Astrocyte (in vitro differentiated cells and primary cell): ENCODE measurements around the gene CCDC88B. TPM values are rescaled to one million over a fixed set of nuclear protein-coding genes. Genes with fewer than 3 reads are reported as not detected.

Experiments used
- DNase-seq: peaks from one replicate; pipeline ENCODE4 v3.0.0-alpha.2; 2010; ENCODE audit warnings: low read depth
- FAIRE-seq: peaks from 2 replicates; lab custom pipeline; 2011; peaks lifted over from hg19 to GRCh38; lab: Jason Lieb, UNC
- H2AFZ ChIP-seq: 2 replicates; pipeline ENCODE4 v1.6.0; 2012; ENCODE audit warnings: low read depth, low read length, inconsistent platforms
- H3K27ac ChIP-seq: 2 replicates; pipeline ENCODE4 v1.5.1; 2011; ENCODE audit warnings: low read depth, low read length, inconsistent platforms
- H3K27me3 ChIP-seq: 2 replicates; pipeline ENCODE4 v1.6.0; 2011; ENCODE audit warnings: low read length, inconsistent platforms; ENCODE audit not compliant: insufficient read depth
- H3K36me3 ChIP-seq: 2 replicates; pipeline ENCODE4 v1.5.1; 2011; ENCODE audit warnings: low read length, inconsistent platforms; ENCODE audit not compliant: insufficient read depth
- H3K4me1 ChIP-seq: 2 replicates; pipeline ENCODE4 v1.5.1; 2011; ENCODE audit warnings: low read length, inconsistent platforms; ENCODE audit not compliant: insufficient read depth
- H3K4me2 ChIP-seq: 2 replicates; pipeline ENCODE4 v1.6.0; 2012; ENCODE audit warnings: low read length, inconsistent platforms
- H3K4me3 ChIP-seq: 2 replicates; pipeline ENCODE4 v1.5.1; 2011; ENCODE audit warnings: low read depth, mild to moderate bottlenecking, low read length, inconsistent platforms; ENCODE audit not compliant: insufficient read depth
- H3K79me2 ChIP-seq: 2 replicates; pipeline ENCODE4 v1.6.0; 2012; ENCODE audit warnings: mild to moderate bottlenecking, low read length, inconsistent platforms; ENCODE audit not compliant: insufficient read depth
- H3K9ac ChIP-seq: 2 replicates; pipeline ENCODE4 v1.6.0; 2012; ENCODE audit warnings: mild to moderate bottlenecking, low read length, inconsistent platforms
- H3K9me3 ChIP-seq: 2 replicates; pipeline ENCODE4 v1.5.1; 2012; ENCODE audit warnings: low read depth, mild to moderate bottlenecking, low read length, inconsistent platforms; ENCODE audit not compliant: insufficient read depth
- H4K20me1 ChIP-seq: 2 replicates; pipeline ENCODE4 v1.6.0; 2012; ENCODE audit warnings: low read length, inconsistent platforms; ENCODE audit not compliant: insufficient read depth
- H3K27ac Mint-ChIP-seq: one replicate; pipeline ENCODE4 v1.8.0; 2021; ENCODE audit warnings: mild to moderate bottlenecking, mixed read lengths; ENCODE audit not compliant: unreplicated experiment
- H3K27me3 Mint-ChIP-seq: one replicate; pipeline ENCODE4 v1.8.0; 2021; ENCODE audit warnings: low read depth, mixed read lengths; ENCODE audit not compliant: unreplicated experiment
- H3K36me3 Mint-ChIP-seq: one replicate; pipeline ENCODE4 v1.8.0; 2021; ENCODE audit warnings: low read depth, mixed read lengths; ENCODE audit not compliant: unreplicated experiment
- H3K4me1 Mint-ChIP-seq: one replicate; pipeline ENCODE4 v1.8.0; 2021; ENCODE audit warnings: low read depth, mixed read lengths; ENCODE audit not compliant: unreplicated experiment
- H3K4me3 Mint-ChIP-seq: one replicate; pipeline ENCODE4 v1.8.0; 2021; ENCODE audit warnings: mild to moderate bottlenecking, moderate library complexity, mixed read lengths; ENCODE audit not compliant: unreplicated experiment
- H3K9me3 Mint-ChIP-seq: one replicate; pipeline ENCODE4 v1.8.0; 2021; ENCODE audit warnings: mild to moderate bottlenecking, mixed read lengths; ENCODE audit not compliant: unreplicated experiment
- EZH2 ChIP-seq: IDR thresholded peaks from 2 replicates; pipeline ENCODE4 v1.6.1; 2012; ENCODE audit warnings: mild to moderate bottlenecking, low read length, inconsistent platforms; ENCODE audit not compliant: insufficient read depth
- total RNA-seq: library from RNA; stranded (reverse); gene quantifications from 2 replicates; pipeline ENCODE4 v1.2.1, GENCODE V29; 2021
- TF ChIP-seq, protein P1 (sequence below): IDR thresholded peaks from 2 replicates; pipeline ENCODE4 v1.5.1; 2011; ENCODE audit warnings: low read depth, mild to moderate bottlenecking, inconsistent platforms, low read length, moderate library complexity; ENCODE audit not compliant: insufficient read depth

The CCDC88B gene
- total RNA-seq, 1 donor from 2014 or later, result 1.2 TPM

DNA sequence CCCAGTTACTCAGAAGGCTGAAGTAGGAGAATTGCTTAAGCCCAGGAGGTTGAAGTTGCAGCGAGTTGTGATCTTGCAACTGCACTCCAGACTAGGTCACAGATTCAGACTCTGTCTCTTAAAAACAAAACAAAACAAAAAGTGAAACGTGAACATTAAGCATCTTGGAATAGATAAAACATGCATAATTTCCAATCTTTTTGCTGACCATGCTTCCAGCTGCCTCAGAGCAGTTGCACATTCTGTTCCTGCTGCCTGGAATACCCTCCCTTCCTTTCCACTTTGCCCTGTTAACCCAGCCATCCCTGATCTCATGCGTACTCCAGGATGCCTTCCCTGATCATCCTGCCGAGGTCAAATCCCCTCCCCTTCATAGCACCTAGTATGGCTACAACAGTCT, 718 bp upstream of the CCDC88B start:
- H3K9ac ChIP-seq, result no peak overlapping the region
- peaks cover 12% of the 10 kb centered on the region for H3K4me1 ChIP-seq
- TF ChIP-seq EZH2, result no peak
- TF ChIP-seq, protein P1, sequence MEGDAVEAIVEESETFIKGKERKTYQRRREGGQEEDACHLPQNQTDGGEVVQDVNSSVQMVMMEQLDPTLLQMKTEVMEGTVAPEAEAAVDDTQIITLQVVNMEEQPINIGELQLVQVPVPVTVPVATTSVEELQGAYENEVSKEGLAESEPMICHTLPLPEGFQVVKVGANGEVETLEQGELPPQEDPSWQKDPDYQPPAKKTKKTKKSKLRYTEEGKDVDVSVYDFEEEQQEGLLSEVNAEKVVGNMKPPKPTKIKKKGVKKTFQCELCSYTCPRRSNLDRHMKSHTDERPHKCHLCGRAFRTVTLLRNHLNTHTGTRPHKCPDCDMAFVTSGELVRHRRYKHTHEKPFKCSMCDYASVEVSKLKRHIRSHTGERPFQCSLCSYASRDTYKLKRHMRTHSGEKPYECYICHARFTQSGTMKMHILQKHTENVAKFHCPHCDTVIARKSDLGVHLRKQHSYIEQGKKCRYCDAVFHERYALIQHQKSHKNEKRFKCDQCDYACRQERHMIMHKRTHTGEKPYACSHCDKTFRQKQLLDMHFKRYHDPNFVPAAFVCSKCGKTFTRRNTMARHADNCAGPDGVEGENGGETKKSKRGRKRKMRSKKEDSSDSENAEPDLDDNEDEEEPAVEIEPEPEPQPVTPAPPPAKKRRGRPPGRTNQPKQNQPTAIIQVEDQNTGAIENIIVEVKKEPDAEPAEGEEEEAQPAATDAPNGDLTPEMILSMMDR, result no peak
- no peaks in the 10 kb centered on the region for H3K79me2 ChIP-seq
- H3K4me3 ChIP-seq, result no peak overlapping the region
- H3K27ac Mint-ChIP-seq, result no peak overlapping the region
- no peak overlapping the region for H2AFZ ChIP-seq
- peaks cover 12% of the 10 kb centered on the region for H3K27me3 Mint-ChIP-seq
- H3K36me3 Mint-ChIP-seq, result no peaks in the 10 kb centered on the region
- FAIRE-seq (no peak), DNase-seq (no peak)
- no peak overlapping the region for H3K27ac ChIP-seq
- no peaks in the 10 kb centered on the region for H3K9me3 ChIP-seq
- H3K4me1 Mint-ChIP-seq, result peaks cover 6% of the 10 kb centered on the region
- H4K20me1 ChIP-seq, result no peaks in the 10 kb centered on the region
- H3K4me3 Mint-ChIP-seq, result peak overlapping the region; percentile 1
- no peak overlapping the region for H3K4me2 ChIP-seq
- H3K9me3 Mint-ChIP-seq, result no peaks in the 10 kb centered on the region
- no peaks in the 10 kb centered on the region for H3K36me3 ChIP-seq
- H3K27me3 ChIP-seq, result no peaks in the 10 kb centered on the region

DNA sequence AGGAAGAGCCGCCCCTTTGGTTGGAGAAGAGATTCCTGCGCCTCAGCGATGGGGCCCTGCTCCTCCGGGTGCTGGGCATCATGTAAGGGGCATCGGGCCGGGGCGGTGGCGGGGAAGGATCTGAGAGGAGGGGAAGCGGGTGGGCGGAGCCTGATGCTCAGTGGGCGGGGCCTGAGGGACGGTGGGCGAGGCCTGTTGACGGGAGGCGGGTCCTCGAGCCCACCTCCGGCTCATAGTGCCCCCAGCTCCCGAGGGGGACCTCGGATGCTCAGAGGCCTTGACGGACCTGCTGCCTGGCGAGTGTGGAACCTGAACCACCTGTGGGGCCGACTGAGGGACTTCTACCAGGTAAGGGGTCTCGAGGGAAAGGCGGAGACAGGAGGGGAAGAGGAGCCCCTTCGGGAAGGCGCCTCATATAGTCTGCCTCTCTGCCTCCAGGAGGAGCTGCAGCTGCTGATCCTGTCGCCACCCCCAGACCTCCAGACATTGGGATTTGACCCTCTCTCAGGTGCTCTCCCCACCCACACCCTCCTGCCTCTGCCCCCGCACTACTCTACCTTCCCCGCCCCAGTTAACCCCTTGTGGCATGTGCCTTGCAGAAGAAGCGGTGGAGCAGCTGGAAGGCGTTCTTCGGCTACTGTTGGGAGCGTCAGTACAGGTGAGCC, 799 bp downstream of the CCDC88B start:
- no peaks in the 10 kb centered on the region for H3K27me3 ChIP-seq
- no peak overlapping the region for H3K4me2 ChIP-seq
- H3K79me2 ChIP-seq, result no peaks in the 10 kb centered on the region
- DNase-seq (no peak), FAIRE-seq (no peak)
- Mint-ChIP-seq H3K27me3 (peaks cover 16% of the 10 kb centered on the region), H3K36me3 (no peaks in the 10 kb centered on the region), H3K4me3 (no peak overlapping the region), H3K4me1 (no peaks in the 10 kb centered on the region), H3K27ac (no peak overlapping the region), H3K9me3 (no peaks in the 10 kb centered on the region)
- H3K9ac ChIP-seq, result no peak overlapping the region
- no peaks in the 10 kb centered on the region for H3K9me3 ChIP-seq
- H3K27ac ChIP-seq, result no peak overlapping the region
- H3K4me3 ChIP-seq, result no peak overlapping the region
- H4K20me1 ChIP-seq, result no peaks in the 10 kb centered on the region
- TF ChIP-seq, protein P1, result no peak
- TF ChIP-seq EZH2, result no peak
- peaks cover 8% of the 10 kb centered on the region for H3K4me1 ChIP-seq
- H2AFZ ChIP-seq, result no peak overlapping the region
- no peaks in the 10 kb centered on the region for H3K36me3 ChIP-seq

DNA sequence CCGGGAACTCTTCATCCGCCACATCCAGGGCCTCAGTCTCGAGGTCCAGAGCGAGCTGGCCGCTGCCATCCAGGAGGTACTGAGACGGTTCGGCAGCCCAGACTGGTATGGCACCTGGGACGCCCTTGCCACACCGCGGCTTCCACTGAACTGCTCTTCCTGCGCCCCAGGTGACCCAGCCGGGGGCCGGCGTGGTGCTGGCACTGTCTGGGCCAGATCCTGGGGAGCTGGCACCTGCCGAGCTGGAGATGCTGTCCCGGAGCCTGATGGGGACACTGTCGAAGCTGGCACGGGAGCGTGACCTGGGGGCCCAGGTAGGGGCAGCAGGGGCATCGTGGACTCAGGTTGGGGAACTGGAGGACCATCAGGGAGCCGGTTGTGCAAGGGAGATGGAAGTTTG, 1.4 kb downstream of the CCDC88B start:
- Histone ChIP-seq H3K27ac (no peak overlapping the region), H2AFZ (no peak overlapping the region), H3K4me1 (peaks cover 8% of the 10 kb centered on the region), H3K27me3 (no peaks in the 10 kb centered on the region), H4K20me1 (no peaks in the 10 kb centered on the region), H3K36me3 (no peaks in the 10 kb centered on the region), H3K9ac (no peak overlapping the region), H3K4me3 (no peak overlapping the region), H3K9me3 (no peaks in the 10 kb centered on the region), H3K4me2 (no peak overlapping the region), H3K79me2 (no peaks in the 10 kb centered on the region)
- H3K4me1 Mint-ChIP-seq, result no peaks in the 10 kb centered on the region
- FAIRE-seq (no peak), DNase-seq (no peak)
- H3K9me3 Mint-ChIP-seq, result no peaks in the 10 kb centered on the region
- TF ChIP-seq, protein P1, result no peak
- peaks cover 19% of the 10 kb centered on the region for H3K27me3 Mint-ChIP-seq
- H3K4me3 Mint-ChIP-seq, result no peak overlapping the region
- H3K27ac Mint-ChIP-seq, result peak overlapping the region; percentile 7
- H3K36me3 Mint-ChIP-seq, result no peaks in the 10 kb centered on the region
